GM12878 (cell line): ENCODE measurements around the gene RHNO1. TPM values are rescaled to one million over a fixed set of nuclear protein-coding genes. Genes with fewer than 3 reads are reported as not detected.

ENCODE experiments used
- ATAC-seq: fragments of 200-7000 bp; cut with Tn5 transposase; 3 replicates; pipeline ENCODE4 v1.9.1; 2020; ENCODE audit warnings: mild to moderate bottlenecking, moderate library complexity
- BruUV-seq: library from RNA; stranded (reverse); fragments of 400-500 nt; replicated peaks from 2 replicates; lab custom pipeline; 2021; lab: Mats Ljungman, UMichigan
- CTCF ChIA-PET: fragments of 300-600 bp; sonication (Branson Sonifier 250); formaldehyde crosslinking; extraction: SDS; loops from one replicate; lab custom pipeline; 2021; ENCODE audit warnings: inconsistent platforms; lab: Yijun Ruan, JAX
- POLR2A ChIA-PET: fragments of 350-600 bp; formaldehyde crosslinking; extraction: SDS; loops from one replicate; lab custom pipeline; 2021; ENCODE audit warnings: inconsistent platforms; lab: Charles Lee
- RAD21 ChIA-PET: fragments of 300-600 bp; sonication (Branson Sonifier 250); formaldehyde crosslinking; loops from one replicate; lab custom pipeline; 2023; ENCODE audit warnings: antibody characterized with exemption; ENCODE audit not compliant: unreplicated experiment; lab: Charles Lee
- SMC1A ChIA-PET: fragments of 300-600 bp; sonication (Branson Sonifier 250); formaldehyde crosslinking; loops from one replicate; lab custom pipeline; 2023; ENCODE audit not compliant: unreplicated experiment, uncharacterized antibody; lab: Charles Lee
- DNase-seq: peaks from one replicate; pipeline ENCODE4 v3.0.0-alpha.2; 2011; ENCODE audit warnings: low read depth, low spot score
- FAIRE-seq: peaks from 3 replicates; lab custom pipeline; 2011; peaks lifted over from hg19 to GRCh38; lab: Jason Lieb, UNC
- H2AFZ ChIP-seq: 2 replicates; pipeline ENCODE4 v1.6.0; 2011; ENCODE audit warnings: low read depth, low read length, control low read depth; ENCODE audit not compliant: control insufficient read depth
- H3K27ac ChIP-seq: 2 replicates; pipeline ENCODE4 v1.5.1; 2011; ENCODE audit warnings: control low read depth; ENCODE audit not compliant: control insufficient read depth, insufficient read depth
- H3K27me3 ChIP-seq, 2 experiments: replicated peaks in 1 of 2; 2 replicates each; pipeline versions ENCODE4 v1.6.0 to v1.6.1; 2011; ENCODE audit warnings: low read length in 1 of 2; ENCODE audit not compliant: control insufficient read depth in 2 of 2, insufficient read depth in 2 of 2
- H3K36me3 ChIP-seq, 2 experiments: 2 replicates each; pipeline ENCODE4 v1.5.1; 2011; ENCODE audit warnings: low read length in 1 of 2; ENCODE audit not compliant: control insufficient read depth in 2 of 2, insufficient read depth in 2 of 2
- H3K4me1 ChIP-seq: 2 replicates; pipeline ENCODE4 v1.6.1; 2011; ENCODE audit warnings: mild to moderate bottlenecking, low read length, moderate library complexity, mixed read lengths; ENCODE audit not compliant: control insufficient read depth, insufficient read depth
- H3K4me2 ChIP-seq: 2 replicates; pipeline ENCODE4 v1.6.0; 2011; ENCODE audit warnings: control low read depth; ENCODE audit not compliant: control insufficient read depth, insufficient read depth
- H3K4me3 ChIP-seq: fragments of 200-600 bp; sonication (generic); 2 replicates; pipeline ENCODE4 v1.5.1; 2016
- H3K79me2 ChIP-seq: 2 replicates; pipeline ENCODE4 v1.6.0; 2011; ENCODE audit warnings: low read length; ENCODE audit not compliant: control insufficient read depth, insufficient read depth
- H3K9ac ChIP-seq: 2 replicates; pipeline ENCODE4 v1.8.0; 2011; ENCODE audit warnings: low read length, control low read depth, mixed read lengths; ENCODE audit not compliant: control insufficient read depth, insufficient read depth
- H3K9me3 ChIP-seq: replicated peaks from 3 replicates; pipeline ENCODE4 v1.5.1; 2011; ENCODE audit warnings: mild to moderate bottlenecking, low read length; ENCODE audit not compliant: control insufficient read depth, insufficient read depth
- H4K20me1 ChIP-seq: 2 replicates; pipeline ENCODE4 v1.6.0; 2011; ENCODE audit not compliant: control insufficient read depth, insufficient read depth
- BCLAF1 ChIP-seq: fragments of 450-650 bp; IDR thresholded peaks from 2 replicates; pipeline ENCODE4 v1.6.1; 2017; ENCODE audit warnings: antibody characterized with exemption, mild to moderate bottlenecking, moderate library complexity
- CHD1 ChIP-seq: IDR thresholded peaks from 2 replicates; pipeline ENCODE4 v1.6.1; 2012; ENCODE audit warnings: low read depth, low read length, improper control_type of control experiment
- CUX1 ChIP-seq: IDR thresholded peaks from 2 replicates; pipeline ENCODE4 v1.6.1; 2012; ENCODE audit warnings: improper control_type of control experiment, low read depth, low read length; ENCODE audit not compliant: insufficient replicate concordance
- JUNB ChIP-seq: IDR thresholded peaks from 2 replicates; pipeline ENCODE4 v1.6.1; 2016; ENCODE audit warnings: antibody characterized with exemption, mild to moderate bottlenecking
- SKIL ChIP-seq: fragments of 450-650 bp; IDR thresholded peaks from 2 replicates; pipeline ENCODE4 v1.6.1; 2017; ENCODE audit warnings: mild to moderate bottlenecking, low read depth, inconsistent platforms; ENCODE audit not compliant: poor library complexity, severe bottlenecking
- TCF3 ChIP-seq: IDR thresholded peaks from 2 replicates; pipeline ENCODE4 v1.6.1; 2012; ENCODE audit warnings: low read depth, mild to moderate bottlenecking, low read length, borderline replicate concordance; ENCODE audit not compliant: insufficient read depth
- ZNF687 ChIP-seq: fragments of 450-650 bp; IDR thresholded peaks from 2 replicates; pipeline ENCODE4 v1.6.1; 2017; ENCODE audit warnings: mild to moderate bottlenecking, moderate library complexity
- WGBS: methylation state at CpG from one replicate; pipeline ENCODE4 v1.1.6; 2016; ENCODE audit warnings: low lambda C conversion rate; ENCODE audit not compliant: insufficient replicate concordance, insufficient coverage; ENCODE audit errors: missing lambda C conversion rate; 5-methylcytosine and 5-hydroxymethylcytosine counted together
- in situ Hi-C: fragments of 300-500 bp; cut with MboI; formaldehyde crosslinking; loops from 9 replicates; pipeline ENCODE4 v1.14.3; 2018; ENCODE audit warnings: mixed read lengths
- intact Hi-C: fragments of 100-400 bp; cut with micrococcal nuclease; formaldehyde crosslinking; loops from one replicate; pipeline ENCODE4 v1.14.2; 2022; ENCODE audit not compliant: unreplicated experiment
- polyA plus RNA-seq, 11 experiments: library from polyadenylated mRNA; depleted of rRNA in 4 of 11; unstranded in 6 of 11; stranded (reverse) in 5 of 11; fragments of >200 nt; fragmentation: Nextera tagmentation in 4 of 11; fragmentation: Illumina TruSeq in 1 of 11; extraction: Ambion mirVana in 4 of 11; extraction: Trizol in 1 of 11; gene quantifications; 1 replicate in 1 of 11; 2 replicates in 10 of 11; pipeline versions ENCODE4 v1.2.1 to v1.2.3, GENCODE V29; 2011 to 2016; ENCODE audit warnings: inconsistent platforms in 2 of 11, missing spikeins in 2 of 11, low read depth in 1 of 11
- total RNA-seq, 4 experiments: library from RNA; depleted of rRNA in 3 of 4; stranded (reverse); fragments of >200 nt in 3 of 4; fragmentation: Illumina TruSeq in 1 of 4; extraction: Trizol in 1 of 4; gene quantifications; 2 replicates each; pipeline versions ENCODE4 v1.2.1 to v1.2.3, GENCODE V29; 2013 to 2021

Gene RHNO1
- total and polyA plus RNA-seq, 10 of the 15 experiments (the other 5 are each of a cell fraction or from before 2014, with no cell fraction given) = 27.9 to 91.6 (median 49.3) TPM

- H3K9me3 ChIP-seq = no peaks in the 10 kb centered on the region
- POLR2A ChIA-PET = no interaction called here
- BruUV-seq = no TSS peak
- no peak overlapping the region for H2AFZ ChIP-seq
- H3K4me2 ChIP-seq = no peak overlapping the region
- WGBS = 93% methylated on average over 3 of the region's 3 CpGs
- no peaks in the 10 kb centered on the region for H3K79me2 ChIP-seq
- no peak for FAIRE-seq
- no peaks in the 10 kb centered on the region for H4K20me1 ChIP-seq
- in situ Hi-C loops (no loop called here), intact Hi-C loops (no loop called here)
- no peak overlapping the region for H3K4me3 ChIP-seq
- H3K9ac ChIP-seq = no peak overlapping the region
- ATAC-seq = no peak
- H3K4me1 ChIP-seq = no peaks in the 10 kb centered on the region
- H3K27me3 ChIP-seq = no peaks in the 10 kb centered on the region
- peaks cover 11% of the 10 kb centered on the region in 2 experiments; a peak in 3 of 4 replicates for H3K36me3 ChIP-seq
- CTCF ChIA-PET = interaction anchor here (0.6 to 3.0 kb wide), 2 partner anchors 88 to 1500 kb away, joined by 3 to 24 read pairs; no protein-coding TSS in a partner anchor
- DNase-seq = no peak
- no peak overlapping the region for H3K27ac ChIP-seq
- RAD21 ChIA-PET = no interaction called here
- SMC1A ChIA-PET = no interaction called here
- TF ChIP-seq JUNB (no peak), SKIL (no peak), CHD1 (no peak), ZNF687 (no peak), TCF3 (no peak), CUX1 (no peak), BCLAF1 (no peak)
These were observed 21.0 kb upstream of the RHNO1 start for GRCh38 chr12:2856051-2856450.
